ENCODE data around the gene PKMYT1.

The PKMYT1 gene

GRCh38 chr16:2980227-2981176 is at the start of gene PKMYT1:
PKMYT1 (minus strand) TSS chr16:2980446; CDS start chr16:2979657, 789 bp downstream.
- DNase-seq (ENCODE audit: extremely low read depth in 1 of 2, low read depth in 1 of 2) = peak; percentile 79 to 93

GRCh38 chr16:3029491-3030221 is 49.4 kb upstream of the PKMYT1 start:
- no peak for DNase-seq (ENCODE audit: extremely low read depth in 1 of 2, low read depth in 1 of 2)

GRCh38 chr16:3028716-3029319 is 48.6 kb upstream of the PKMYT1 start:
- no peak for DNase-seq (ENCODE audit: extremely low read depth in 1 of 2, low read depth in 1 of 2)

GRCh38 chr16:3027983-3028715 is 47.9 kb upstream of the PKMYT1 start:
- peak; percentile 68 to 85 for DNase-seq (ENCODE audit: extremely low read depth in 1 of 2, low read depth in 1 of 2)

- no peak for DNase-seq (ENCODE audit: extremely low read depth in 1 of 2, low read depth in 1 of 2)
These were observed 47.2 kb upstream of the PKMYT1 start for GRCh38 chr16:3027489-3027795.

GRCh38 chr16:3026609-3027488 is 46.6 kb upstream of the PKMYT1 start:
- DNase-seq (ENCODE audit: extremely low read depth in 1 of 2, low read depth in 1 of 2) = no peak

GRCh38 chr16:3026003-3026378 is 45.7 kb upstream of the PKMYT1 start:
- no peak for DNase-seq (ENCODE audit: extremely low read depth in 1 of 2, low read depth in 1 of 2)

- no peak for DNase-seq (ENCODE audit: extremely low read depth in 1 of 2, low read depth in 1 of 2)
These were observed 45.1 kb upstream of the PKMYT1 start for GRCh38 chr16:3025032-3026002.

GRCh38 chr16:3023669-3024478 is 43.6 kb upstream of the PKMYT1 start, which contains the start of the genes HCFC1R1 and THOC6:
HCFC1R1 (minus strand) TSS chr16:3023942; CDS start chr16:3023941, 1 bp downstream.
THOC6 (plus strand) TSS chr16:3024035; CDS start chr16:3024327, 292 bp downstream.
- peak; percentile 88 to 91 for DNase-seq (ENCODE audit: extremely low read depth in 1 of 2, low read depth in 1 of 2)

- no peak for DNase-seq (ENCODE audit: extremely low read depth in 1 of 2, low read depth in 1 of 2)
These were observed 43.1 kb upstream of the PKMYT1 start for GRCh38 chr16:3023415-3023668.

- DNase-seq (ENCODE audit: extremely low read depth in 1 of 2, low read depth in 1 of 2) = no peak
These were observed 42.6 kb upstream of the PKMYT1 start for GRCh38 chr16:3022684-3023414.

GRCh38 chr16:3022208-3022683 is 42.0 kb upstream of the PKMYT1 start:
- DNase-seq (ENCODE audit: extremely low read depth in 1 of 2, low read depth in 1 of 2) = peak; percentile 59 to 78

- peak; percentile 63 for DNase-seq (ENCODE audit: extremely low read depth in 1 of 2, low read depth in 1 of 2)
These were observed 41.4 kb upstream of the PKMYT1 start for GRCh38 chr16:3021449-3022207.

GRCh38 chr16:3020604-3021448 is 40.6 kb upstream of the PKMYT1 start:
- peak; percentile 54 to 57 for DNase-seq (ENCODE audit: extremely low read depth in 1 of 2, low read depth in 1 of 2)

- peak in 1 of 2 donors; percentile 54 for DNase-seq (ENCODE audit: extremely low read depth in 1 of 2, low read depth in 1 of 2)
These were observed 40.0 kb upstream of the PKMYT1 start, which contains the start of gene TNFRSF12A for GRCh38 chr16:3020247-3020603. TNFRSF12A (plus strand) TSS chr16:3020368; CDS start chr16:3020398, 30 bp downstream.

Measured in activated CD8-positive, alpha-beta memory T cell treated with anti-CD3 and anti-CD28 coated beads for 1 hour (primary cell).